LoVo (cell line): Measurements from ENCODE around the gene PREP.
A peak's percentile ranks its signal among the peaks of the same experiment; 100 is the strongest.
"Not testable (repeated sequence)": the region's sequence is repeated elsewhere in the genome, so short reads cannot be mapped to it uniquely, and the experiment has no call there.

Experiments used
- DNase-seq: peaks from one replicate; pipeline ENCODE4 v3.0.0-alpha.2; 2016; ENCODE audit warnings: low spot score

PREP gene

DNA sequence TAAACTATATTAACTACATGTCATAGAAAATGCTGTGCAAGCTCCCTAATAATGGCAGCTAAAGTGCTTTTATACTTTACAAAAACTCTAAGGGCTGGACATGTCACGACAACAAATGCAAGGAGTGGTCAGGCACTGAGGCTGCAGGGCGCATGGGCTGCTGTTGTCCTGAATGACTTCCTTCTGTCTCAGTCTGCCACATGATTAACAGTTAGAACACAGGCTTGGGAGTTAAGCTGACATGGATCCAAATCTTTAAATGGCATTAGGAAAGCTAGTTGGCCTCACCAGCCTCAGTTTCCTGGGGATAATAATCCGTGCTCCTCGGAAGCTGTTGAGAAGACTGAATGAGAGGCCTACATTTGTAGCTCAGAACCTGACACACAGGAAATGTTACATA is 57.4 kb downstream of the PREP start:
- DNase-seq: no peak

DNA sequence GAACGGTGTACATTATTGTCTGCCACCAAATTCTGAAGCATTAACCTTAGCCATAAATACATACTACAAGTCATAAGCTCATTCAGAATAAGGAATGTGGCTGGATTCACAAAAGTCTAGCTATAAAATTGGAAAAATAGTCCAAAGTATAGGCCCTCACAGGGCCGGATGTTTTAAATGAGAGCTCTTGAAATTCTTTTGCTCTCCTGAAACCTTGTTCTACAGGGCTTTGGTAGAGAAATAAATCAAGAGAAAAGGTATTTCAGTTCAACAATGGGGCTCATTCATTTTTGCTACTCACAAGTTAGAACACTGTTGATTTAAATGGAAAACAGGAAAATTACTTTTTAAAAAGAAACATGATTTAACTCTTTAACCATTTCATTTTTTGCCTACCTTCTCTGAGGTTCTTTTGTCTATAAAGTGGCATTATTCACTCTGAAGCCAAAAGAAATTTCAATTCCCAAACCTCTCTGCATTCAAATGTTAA is 58.0 kb downstream of the PREP start:
- no peak for DNase-seq

DNA sequence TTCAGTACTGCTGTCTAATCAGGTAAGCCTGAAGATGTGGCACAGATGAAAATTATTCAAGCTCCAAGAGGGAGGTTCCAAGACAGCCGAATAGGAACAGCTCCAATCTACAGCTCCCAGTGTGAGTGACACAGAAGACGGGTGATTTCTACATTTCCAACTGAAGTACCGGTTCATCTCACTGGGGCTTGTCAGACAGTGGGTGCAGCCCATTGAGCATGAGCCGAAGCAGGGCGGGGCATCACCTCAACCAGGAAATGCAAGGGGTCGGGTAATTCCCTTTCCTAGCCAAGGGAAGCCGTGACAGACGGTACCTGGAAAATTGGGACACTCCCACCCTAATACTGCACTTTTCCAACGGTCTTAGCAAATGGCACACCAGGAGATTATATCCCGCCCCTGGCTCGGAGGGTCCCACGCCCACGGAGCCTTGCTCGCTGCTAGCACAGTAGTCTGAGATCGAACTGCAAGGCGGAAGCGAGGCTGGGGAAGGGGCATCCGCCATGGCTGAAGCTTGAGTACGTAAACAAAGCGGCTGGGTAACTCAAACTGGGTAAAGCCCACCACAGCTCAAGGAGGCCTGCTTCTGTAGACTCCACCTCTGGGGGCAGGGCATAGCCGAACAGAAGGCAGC is 64.4 kb downstream of the PREP start:
- DNase-seq: not testable (repeated sequence)

DNA sequence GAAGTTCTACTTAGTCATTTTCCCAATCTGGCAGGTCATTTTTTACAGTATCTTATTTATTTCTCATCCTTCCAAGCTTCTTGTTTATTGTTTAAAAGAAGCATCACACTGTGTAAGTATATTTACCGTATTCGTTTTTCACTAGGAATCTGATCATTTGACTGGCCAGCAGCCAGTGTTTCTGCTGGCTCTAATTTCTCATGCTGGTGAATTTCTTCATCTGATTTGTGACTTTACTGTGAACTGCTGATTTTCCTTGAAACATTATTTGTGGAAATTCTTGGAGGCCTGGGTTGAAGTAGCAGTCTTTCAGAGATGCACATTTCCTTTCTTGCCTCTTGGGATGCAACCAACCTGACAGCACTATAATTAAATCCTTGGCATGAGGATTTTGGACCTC is 65.9 kb downstream of the PREP start:
- no peak for DNase-seq

DNA sequence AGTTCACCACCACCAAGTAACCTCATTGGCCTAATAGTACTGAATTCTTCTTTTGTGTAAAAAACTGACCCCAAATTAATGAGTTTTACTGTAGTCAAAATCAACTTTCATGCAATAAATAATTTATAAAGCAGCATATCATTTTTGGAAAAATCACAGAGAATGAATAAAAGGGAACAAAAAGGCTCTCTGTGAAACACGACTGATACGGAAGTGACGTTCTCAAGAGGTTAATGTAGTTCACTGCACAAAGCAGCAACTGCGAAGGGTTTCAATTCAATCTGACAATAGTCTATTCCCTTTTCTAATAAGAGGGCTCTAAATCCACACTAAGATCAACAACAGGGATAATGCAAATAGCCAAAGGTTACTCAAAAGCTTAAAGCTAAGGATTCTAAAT is 70.3 kb downstream of the PREP start:
- no peak for DNase-seq

DNA sequence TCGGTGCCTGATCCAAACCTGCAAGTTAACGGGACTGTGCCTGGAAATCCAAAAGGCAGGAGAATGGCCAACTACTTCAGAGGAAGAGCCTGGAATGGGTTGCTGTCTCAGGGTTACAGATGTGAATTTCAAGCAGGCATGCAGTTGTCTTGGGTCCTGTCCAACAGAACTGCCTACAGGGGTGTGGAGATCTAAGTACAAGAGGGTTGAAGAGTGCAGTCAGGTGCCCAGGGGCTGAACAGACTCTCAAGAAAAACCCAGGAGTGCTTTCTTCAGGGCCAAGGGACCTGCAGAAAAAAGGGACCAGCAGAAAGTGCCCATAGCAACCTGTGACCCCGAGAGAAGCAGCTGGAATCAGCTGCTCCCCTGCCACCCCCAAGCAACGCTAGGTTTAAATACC is 71.0 kb downstream of the PREP start:
- DNase-seq: no peak

DNA sequence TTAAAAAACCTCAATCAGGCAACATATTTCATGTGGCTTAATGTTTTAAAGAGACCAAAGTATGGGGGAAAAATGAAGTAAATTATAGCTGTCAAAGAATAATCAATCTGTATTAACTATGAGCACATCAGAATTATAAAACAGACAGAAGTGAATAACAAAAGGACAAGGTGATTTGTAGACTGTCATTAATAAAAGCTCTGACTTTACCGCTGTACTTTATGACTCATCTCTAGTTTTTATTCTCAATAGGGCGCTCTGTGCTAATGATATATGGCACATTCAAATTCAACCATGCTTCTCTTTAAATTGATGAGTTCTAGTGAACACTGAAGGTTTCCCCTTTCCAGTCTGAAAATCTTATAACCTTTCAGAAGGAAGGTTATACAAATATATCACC is 72.0 kb downstream of the PREP start:
- DNase-seq: no peak

DNA sequence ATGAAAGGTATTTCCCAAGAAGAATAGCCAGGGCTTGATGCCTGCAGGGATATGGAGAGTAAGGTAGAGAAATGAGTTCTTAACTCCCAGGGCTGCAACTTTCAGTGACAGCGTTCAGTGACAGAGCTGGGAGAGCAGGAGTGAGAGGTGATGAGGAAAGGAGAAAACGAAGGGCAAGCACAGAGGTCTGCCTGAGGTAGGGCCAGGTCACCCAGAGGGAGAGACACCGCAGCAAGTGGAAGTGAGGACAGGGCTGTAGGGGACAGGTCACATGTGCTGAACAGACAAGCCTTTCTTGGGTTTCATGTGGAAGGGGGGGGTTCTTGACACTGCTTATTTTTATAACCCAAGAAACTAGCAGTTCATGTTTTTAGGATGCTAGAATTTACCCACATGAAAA is 72.5 kb downstream of the PREP start:
- no peak for DNase-seq

DNA sequence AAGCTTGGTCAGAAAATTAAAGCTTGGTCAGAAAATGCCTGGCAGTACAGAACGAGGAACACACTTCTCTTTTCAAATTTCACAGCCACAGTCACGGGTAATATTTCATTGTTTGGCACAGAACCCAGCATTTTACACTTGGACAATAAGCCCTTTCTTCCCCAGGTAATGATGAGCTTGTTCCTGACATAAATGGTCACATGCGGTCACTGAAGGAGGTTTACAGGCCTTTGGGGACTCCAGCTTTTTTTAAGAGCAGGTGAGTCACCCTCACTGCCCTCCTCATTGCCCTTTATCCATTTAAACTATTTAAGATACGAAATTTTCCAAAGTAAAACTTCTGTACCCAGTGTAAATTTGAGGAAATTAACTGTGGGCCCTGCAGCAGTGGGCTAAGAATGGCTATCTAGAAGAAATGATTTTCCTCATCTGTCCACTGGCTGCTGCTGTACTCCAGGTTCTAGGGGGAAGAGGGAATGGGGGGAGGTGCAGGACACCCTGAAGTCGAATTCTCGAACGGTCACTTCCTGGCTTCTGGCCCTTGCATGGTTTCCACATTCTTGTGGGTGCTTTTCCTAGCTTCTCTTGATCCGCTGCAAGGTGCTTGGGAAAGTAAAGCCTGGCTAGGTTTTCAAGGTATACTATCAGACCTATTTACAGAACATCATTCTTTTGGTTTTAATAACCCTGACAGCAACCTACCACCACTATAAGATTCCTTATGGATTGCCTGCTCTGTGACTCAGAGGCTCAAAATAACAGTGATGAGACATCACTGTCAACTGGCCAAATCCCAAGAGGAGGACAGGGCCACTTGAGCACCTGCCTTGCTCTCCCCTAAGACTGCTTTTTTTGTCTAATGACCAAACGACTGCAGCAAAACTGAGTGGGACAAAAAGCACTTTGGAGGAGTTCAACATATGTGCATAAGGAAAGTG is 75.8 kb downstream of the PREP start:
- DNase-seq: peak; percentile 49

DNA sequence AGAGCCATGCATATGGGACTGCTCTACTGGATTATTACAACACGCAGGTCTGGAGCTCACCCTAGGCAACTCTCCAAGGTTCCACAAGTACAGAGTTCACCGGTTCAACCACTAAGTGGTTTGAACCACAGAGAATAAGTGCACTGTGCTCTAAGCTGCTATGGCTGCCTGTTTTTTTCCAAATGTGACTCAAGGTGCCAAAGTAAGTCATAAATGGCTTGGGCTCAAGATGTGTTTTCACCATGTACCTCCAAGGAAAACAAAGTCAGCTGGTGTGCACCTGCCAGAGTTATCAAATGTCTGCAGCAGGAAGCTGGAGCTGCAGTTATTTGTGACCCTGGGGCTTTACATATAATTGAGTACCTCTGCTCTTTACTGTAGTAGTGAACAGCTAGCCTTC is 76.7 kb downstream of the PREP start:
- peak; percentile 27 for DNase-seq

DNA sequence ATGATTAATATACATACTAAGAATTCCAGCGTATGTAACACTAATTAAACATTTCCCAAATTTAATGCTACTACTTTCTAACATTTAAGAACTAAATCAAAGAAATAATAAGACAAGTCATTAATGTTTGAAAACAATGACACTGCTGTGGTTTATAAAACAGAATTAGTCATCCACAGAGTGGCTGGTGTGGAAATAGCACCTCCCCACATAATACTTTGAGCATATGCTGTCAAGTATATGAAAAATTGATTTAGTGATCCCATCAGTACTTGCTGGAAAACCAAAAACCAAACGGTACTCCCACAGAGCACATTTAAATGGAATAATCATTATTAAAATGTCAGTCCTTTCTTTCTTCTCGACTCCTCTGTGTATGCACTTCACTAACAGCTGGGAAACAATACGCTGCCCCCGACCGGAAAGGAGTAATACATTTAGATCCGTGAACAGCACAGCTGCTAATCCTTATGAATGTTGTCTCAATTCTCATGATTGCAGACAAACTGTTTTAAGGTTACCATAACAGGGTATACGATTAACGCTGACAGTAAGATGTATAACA is 78.4 kb downstream of the PREP start:
- DNase-seq: no peak

DNA sequence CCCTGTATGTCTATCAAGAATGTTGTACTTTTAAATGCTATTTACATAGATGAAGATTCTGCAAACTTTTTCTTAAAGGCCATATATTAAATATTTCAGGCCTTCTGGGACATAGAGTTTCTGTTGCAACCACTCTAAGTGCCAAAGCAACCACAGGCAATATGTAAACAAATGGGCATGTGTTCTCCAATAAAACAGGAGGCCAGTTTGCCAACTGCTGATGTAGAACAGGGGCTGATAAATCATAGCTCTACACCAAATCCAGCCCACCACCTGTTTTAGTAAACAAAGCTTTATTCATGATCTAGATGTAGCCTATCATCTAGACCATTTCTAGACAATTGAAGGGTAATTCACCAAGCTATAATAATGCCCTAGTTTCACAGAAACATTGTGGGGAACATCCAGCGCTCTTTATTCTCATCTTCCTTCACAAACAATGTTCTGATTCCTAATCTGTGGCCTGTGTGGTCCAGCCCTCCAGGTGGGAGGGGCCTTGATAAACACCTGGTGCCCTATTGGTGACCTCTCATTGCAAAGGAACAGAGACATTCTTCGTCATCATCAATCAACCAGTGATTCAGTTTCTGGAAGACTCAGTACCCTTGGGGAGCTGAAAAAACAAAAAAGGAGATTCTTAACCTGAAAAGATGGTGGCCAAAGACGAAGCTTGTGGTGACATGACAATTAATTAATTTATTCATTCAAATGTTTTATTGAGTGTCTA is 80.2 kb downstream of the PREP start:
- DNase-seq: no peak

DNA sequence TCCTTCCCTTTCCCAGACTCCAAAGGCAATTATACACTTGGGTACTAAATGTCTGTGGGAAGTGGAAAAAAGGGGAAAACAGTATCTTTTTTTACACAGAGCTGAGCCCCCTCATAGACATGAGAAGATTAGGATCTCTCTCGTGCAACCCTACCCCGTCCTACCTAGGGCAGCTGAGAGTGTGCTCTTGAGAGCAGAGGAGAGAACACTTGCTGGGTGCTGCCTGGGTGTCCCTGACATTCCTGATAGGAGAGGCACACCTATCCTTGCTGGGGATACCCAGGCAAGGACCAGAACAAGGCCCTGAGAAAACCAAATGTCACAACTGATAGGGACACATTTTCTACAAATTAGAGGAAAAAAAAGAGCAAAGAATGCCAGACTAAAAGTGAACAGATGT is 81.2 kb downstream of the PREP start:
- DNase-seq: no peak

DNA sequence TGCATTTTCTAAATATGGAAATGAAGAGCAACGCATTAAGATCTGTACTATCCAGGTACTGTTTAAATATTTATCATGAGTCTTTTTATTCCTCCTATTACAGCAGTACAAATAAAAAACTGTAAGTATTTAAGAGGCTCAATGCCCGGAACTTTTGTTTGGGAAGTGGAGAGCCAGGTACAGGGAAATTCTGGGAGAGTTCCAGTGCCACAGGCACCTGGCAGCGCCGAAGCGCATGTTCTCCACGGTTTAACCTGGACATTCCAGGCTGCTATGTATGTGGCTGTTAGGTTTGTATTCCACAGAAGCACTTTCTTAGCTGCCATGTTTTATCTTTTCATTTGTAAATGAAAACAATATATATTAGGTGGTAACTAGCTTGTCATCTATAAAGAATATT is 81.7 kb downstream of the PREP start:
- DNase-seq: no peak

DNA sequence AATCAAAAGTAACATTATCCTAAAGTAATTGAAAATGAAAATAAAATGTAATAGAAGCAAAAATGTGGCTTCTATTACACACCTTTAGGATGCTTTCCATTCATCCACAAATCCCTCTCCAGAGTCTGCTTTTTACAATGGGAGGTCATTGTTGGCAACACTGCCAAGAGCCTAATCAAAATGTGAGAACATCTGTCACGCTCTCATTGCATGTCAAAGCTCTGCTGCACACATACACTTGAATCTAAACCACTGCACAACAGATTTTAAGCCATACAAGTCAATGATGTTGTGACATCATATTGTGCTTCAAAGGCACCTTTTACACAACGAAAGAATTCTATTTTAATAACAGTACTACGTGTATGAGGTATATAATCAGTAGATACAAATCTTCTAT is 82.1 kb downstream of the PREP start:
- no peak for DNase-seq

DNA sequence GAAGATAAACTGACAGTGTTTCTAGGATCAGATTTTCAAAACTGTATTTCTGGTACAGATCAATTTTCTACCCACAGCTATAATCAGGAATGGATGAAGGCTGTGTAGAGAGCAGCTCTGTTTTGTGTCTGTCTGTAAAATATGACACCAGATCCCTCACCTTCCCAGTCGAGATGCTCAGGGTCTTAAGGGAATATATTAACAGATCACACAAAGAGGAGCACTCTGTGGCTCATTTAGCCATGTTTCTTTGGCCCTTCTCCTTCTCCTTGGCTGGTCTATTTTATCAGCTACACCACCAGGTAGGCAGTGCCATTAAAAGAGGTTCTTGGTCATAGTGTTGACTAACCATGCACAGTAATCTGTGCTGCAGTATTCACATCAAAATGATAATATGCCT is 82.6 kb downstream of the PREP start:
- DNase-seq: no peak

DNA sequence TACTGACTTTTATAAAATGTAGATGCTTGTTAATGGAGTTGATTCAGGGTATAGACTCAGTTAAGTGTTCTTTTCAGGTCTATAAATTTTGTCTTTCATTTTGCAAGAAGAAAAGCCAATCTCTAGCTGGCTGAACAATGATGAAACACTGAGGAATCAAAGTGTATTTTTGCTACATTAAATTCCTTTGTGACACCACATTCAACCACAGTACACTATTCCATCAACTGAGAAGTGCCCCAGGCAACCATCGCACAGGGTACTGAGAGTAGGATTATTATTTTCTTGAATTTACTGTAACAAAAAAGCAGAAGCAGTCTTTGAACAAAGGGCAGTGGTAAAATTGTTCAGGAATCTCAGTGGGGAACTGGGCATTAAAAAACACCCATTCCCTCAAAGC is 83.6 kb downstream of the PREP start:
- DNase-seq: no peak

DNA sequence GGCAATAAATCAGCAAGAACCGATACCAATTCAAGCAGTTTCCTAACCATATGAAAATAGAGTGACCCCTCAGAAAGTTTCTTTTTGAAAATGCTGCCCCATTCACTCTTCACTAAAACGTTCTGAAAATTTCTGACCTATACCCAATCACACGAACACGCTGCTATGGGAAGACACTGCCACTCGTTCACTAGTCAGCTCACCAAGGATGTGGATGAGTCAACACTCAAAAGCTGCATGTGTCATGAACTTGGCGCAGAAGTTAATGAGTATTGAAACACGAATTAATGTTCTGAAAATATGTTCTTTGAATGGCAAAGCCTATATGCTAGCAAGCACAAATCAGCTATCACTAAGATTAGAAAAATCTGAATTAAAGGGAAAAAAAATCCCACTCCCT is 84.2 kb downstream of the PREP start:
- no peak for DNase-seq

DNA sequence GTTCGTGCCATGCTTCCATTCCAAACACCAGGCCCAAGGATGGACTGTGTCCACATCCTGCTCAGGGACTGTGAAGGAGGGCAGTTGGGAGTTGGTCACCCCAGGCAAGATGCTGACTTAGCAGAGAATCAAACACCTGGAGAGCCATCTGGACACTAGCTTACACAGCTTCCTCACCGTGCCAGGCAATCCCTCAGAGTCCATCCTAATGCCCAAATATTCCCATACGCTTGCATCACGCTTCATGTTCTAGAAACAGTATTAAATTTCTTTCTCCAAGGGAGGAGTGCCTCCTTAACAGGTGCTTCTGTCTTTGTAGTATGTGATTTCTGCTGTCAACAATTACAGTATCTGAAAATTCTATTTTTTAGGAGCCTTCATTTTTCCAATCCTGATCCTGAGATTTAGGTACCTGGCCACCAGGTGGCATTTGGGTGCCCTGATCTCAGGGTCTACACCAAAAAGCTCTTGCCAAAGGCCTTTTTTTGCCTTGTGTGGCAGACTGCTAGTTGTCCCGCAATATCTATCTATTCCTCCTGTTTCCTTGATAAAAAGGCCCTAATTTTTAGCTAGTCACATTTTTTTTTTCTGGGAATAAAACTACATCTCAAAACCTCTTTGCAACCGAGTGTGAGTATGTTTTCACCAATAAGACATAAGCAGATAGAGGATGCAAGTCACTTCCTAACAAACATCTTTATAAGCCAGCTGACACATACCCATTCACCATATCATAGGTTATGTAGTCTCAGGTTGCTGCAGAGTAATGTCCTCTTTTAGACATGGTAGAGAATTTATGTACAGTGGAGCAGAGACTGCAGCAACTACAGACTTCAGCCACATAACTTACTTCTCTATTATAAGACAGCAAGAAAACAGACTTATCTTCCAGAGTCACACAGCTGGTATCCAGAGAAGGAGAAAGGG is 85.0 kb downstream of the PREP start:
- DNase-seq: peak; percentile 43

DNA sequence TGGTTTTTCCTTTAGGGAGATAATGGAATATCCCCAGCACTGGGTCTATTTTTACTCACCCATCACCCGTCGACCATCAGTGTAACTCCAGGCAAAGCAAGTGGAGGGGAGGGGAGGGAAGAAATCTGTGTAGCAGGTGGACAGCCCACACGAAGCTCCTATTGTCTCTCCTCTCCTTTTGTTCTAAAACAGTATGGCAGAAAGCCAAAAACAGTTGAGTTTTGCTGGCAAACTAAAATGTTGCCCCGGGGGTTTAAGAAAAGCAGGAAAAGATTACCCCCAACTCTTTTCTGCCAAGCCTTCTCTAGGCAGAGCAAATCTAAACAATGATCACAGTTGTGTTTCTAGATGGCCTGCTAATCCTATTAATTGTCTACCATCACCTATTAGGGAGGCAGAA is 89.7 kb downstream of the PREP start:
- DNase-seq: no peak

DNA sequence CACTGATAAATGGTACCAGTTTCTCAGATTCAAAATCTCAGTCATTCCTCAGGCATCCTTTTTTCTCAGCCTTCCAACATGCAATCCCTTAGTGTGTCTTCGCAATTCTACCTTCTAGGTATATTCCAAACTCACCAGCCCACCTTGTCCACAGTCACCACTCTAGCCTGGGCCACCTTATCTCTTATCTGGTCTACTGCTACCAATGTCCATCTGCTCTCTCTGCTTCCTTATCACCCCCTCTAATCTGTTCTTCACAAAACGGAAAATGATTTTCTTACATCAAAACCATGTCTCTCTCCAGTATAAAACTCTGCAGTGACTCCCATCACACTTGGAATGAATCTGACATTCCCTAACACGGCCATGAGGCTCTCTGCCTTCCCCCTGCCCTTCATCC is 91.9 kb downstream of the PREP start:
- DNase-seq: no peak
